ENCODE measurements around the gene FBXL12.
"Not testable (repeated sequence)": the region's sequence is repeated elsewhere in the genome, so short reads cannot be mapped to it uniquely, and the experiment has no call there.

Gene FBXL12

DNA sequence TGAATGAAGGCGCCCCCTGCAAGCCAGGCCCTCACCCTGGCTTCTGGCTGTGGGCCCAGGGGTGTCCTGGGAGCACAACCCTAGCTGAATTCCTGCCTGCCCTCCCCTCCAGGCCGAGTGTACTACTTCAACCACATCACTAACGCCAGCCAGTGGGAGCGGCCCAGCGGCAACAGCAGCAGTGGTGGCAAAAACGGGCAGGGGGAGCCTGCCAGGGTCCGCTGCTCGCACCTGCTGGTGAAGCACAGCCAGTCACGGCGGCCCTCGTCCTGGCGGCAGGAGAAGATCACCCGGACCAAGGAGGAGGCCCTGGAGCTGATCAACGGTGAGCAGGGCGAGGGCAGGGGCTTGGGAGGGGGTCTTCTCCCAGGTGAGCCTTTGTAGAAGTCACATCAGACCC lies 19.4 kb upstream of the FBXL12 start:
- DNase-seq = no peak

- DNase-seq = no peak
Observed at GRCh38 chr19:9836021-9836420, 17.1 kb upstream of the FBXL12 start.

- no peak for DNase-seq
Observed at GRCh38 chr19:9835507-9835949, 16.6 kb upstream of the FBXL12 start.

- peak; percentile 99 for DNase-seq
Observed at GRCh38 chr19:9834726-9835506, 16.0 kb upstream of the FBXL12 start, which contains the start of gene PIN1. PIN1 (plus strand) TSS chr19:9835318; CDS start chr19:9835345, 27 bp downstream.

GRCh38 chr19:9834307-9834725 lies 15.4 kb upstream of the FBXL12 start:
- DNase-seq = no peak

DNA sequence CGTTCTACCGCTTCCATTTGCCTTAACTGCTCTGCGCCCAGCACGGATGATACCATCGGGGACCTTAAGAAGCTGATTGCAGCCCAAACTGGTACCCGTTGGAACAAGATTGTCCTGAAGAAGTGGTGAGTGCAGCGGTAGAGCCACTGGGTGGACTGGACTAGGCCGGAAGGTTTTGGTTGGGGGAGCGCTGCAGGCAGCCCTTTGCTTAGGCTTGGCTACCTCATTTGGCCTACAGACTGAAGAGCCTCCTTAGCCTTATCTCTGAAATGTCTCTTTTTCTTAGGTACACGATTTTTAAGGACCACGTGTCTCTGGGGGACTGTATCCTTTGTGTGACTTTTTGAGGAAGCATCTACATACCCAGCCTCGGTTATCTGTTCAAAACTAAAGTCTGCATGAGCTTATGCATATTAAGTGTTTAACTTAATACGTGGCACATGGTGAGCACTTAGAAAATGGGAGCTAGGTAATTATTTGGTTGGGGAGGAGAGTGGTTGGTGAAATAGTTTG lies 9.7 kb upstream of the FBXL12 start:
- no peak for DNase-seq

GRCh38 chr19:9827289-9828238 lies 8.7 kb upstream of the FBXL12 start, which contains the start of gene UBL5:
UBL5 (plus strand) TSS chr19:9827918; CDS start chr19:9828338, 420 bp downstream.
- DNase-seq = peak; percentile 91

DNA sequence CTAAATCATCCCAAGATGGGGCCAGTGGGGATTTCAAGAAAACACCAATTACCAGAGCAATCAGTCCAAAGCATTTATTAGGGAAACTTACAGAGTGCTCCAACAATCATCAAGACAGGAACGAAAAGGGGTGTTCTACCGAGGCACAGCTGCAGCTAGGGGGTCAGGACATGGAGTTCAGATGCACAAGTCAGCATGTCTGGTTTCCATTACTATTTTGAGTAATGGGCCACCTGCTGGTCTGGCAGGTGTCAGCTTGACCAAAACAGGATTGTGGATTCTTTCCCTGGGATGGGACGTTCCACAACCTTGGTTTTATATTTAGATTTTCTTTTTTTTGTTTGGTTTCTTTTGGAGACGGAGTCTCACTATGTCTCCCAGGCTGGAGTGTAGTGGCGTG lies 4.9 kb upstream of the FBXL12 start:
- no peak for DNase-seq

DNA sequence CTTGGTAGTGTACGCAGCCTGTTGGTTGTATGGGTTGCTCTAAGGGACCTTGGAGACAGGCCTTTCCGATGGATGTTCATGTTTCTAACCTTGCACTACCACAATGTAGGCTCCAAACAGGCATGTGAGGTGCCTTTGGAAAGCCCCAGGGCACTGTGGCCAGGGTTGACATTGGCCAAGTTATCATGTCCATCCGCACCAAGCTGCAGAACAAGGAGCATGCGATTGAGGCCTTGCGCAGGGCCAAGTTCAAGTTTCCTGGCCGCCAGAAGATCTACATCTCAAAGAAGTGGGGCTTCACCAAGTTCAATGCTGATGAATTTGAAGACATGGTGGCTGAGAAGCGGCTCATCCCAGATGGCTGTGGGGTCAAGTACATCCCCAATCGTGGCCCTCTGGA lies 1.2 kb upstream of the FBXL12 start:
- not testable (repeated sequence) for DNase-seq

DNA sequence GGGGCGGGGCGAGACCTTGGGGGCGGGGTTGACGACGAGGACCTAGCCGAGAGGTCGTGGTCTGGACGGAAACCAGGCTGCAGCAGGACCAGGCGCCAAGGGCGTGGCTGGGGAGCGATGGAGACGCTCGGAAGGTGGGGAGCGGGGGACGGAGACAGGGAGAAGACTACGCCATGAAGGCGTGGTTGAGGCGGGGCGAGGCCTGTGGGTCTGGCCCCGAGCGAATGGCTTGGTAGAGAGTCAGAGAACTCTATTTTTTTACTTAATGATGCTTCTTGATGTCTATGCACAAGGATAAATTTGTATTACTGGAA lies 674 bp upstream of the FBXL12 start:
- no peak for DNase-seq

DNA sequence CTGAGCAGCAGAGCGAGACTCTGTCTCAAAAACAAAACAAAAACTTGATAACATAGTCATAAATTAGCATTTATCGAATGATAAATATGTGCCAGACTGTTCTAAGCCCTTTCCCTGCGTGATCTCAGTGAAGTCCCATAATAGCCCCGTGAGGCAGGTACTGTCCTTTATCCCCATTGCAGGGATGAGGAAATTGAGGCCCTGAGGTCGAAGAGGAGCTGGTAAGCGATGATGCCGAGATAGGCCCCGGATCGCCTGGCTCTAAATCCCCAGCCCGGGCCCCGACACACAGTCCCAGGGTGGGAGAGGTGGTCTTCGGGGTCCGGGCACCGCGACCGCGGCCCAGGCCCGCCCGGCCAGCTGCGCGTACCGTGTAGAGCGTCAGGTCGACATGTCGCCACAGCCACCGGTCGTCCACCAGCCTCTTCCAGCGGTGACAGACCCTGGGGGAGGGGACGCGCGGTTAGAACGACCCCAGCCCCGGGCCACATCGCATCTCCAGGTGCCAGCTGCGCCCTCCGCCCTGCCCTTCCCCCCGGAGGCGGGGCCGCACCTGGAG lies 625 bp downstream of the FBXL12 start:
- peak; percentile 53 for DNase-seq

- DNase-seq = no peak
Observed at GRCh38 chr19:9811139-9811538, 7.7 kb downstream of the FBXL12 start.

GRCh38 chr19:9808855-9809824 lies 9.7 kb downstream of the FBXL12 start:
- no peak for DNase-seq

- no peak for DNase-seq
Observed at GRCh38 chr19:9806803-9807202, 12.1 kb downstream of the FBXL12 start.

GRCh38 chr19:9801976-9802375 lies 16.9 kb downstream of the FBXL12 start:
- DNase-seq = no peak

DNA sequence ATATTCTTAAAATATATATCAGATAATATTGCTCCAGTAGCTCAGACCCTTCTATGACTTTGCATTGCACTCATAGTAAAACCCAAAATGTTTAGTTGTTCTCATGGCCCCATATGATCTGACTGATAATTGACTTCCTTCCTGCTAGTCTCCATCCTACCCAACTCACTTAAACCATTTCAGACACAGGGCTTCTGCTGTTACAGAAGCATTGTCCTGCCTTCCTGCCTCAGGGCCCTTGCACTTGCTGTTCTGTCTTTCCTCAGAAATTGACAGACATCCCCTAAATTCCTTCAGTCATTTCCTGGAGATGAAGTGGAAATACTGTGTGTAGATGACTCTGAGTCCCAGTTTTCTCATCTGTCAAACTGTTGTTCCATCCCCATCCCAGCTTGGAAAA lies 19.7 kb downstream of the FBXL12 start:
- no peak for DNase-seq

- DNase-seq = no peak
Observed at GRCh38 chr19:9797871-9798270, 21.0 kb downstream of the FBXL12 start.

DNA sequence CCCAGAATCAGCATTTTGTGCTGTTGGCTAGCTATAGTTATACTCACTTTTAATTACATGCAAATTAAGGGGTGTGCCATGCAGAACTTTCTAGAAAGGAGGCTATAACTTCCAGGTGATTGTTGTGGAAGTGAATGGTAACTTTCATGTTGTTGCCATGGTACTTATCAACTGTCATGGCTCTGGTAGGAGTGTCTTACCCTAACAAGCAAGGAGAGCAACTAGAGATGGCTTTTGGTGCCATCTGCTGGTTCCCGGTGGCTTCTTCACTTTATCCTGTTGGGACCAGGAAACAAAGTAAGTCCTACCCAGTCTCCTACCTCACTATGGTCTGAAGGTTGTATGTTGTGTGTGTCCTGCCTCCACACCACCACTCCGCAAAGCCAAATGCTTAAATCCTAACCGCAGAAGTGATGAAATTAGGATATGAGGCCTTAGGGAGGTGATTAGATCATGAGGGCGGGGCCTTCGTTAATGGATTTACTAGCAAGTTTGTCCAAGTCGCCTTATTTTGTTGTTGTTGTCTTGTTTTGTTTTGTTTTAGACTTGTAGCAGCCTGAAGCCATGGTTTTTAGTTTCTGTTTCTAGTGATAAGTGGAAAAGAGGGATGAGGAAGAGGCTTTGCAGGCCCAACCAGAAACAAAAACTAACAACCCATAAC lies 22.6 kb downstream of the FBXL12 start:
- DNase-seq = peak; percentile 88

GRCh38 chr19:9793071-9793591 lies 25.7 kb downstream of the FBXL12 start:
- no peak for DNase-seq

- DNase-seq = peak; percentile 98
Observed at GRCh38 chr19:9792206-9793070, 26.4 kb downstream of the FBXL12 start.
